Ishikawa (cell line): Measurements from ENCODE around the gene BAG5.

ENCODE experiments used
- CEBPB ChIP-seq: IDR thresholded peaks from 2 replicates; pipeline ENCODE4 v1.6.1; 2012
- CREB1 ChIP-seq: IDR thresholded peaks from 2 replicates; pipeline ENCODE4 v1.6.1; 2012; ENCODE audit warnings: low read depth
- EGR1 ChIP-seq: IDR thresholded peaks from 2 replicates; pipeline ENCODE4 v1.6.1; 2012
- EP300 ChIP-seq: IDR thresholded peaks from 2 replicates; pipeline ENCODE4 v1.6.1; 2012; ENCODE audit warnings: borderline replicate concordance
- FOXM1 ChIP-seq: IDR thresholded peaks from 2 replicates; pipeline ENCODE4 v1.6.1; 2012; ENCODE audit warnings: low read depth, borderline replicate concordance
- MAX ChIP-seq: IDR thresholded peaks from 2 replicates; pipeline ENCODE4 v1.6.1; 2012
- NFIC ChIP-seq: IDR thresholded peaks from 2 replicates; pipeline ENCODE4 v1.6.1; 2012
- RAD21 ChIP-seq: IDR thresholded peaks from 2 replicates; pipeline ENCODE4 v1.6.1; 2012; ENCODE audit warnings: low read depth
- TAF1 ChIP-seq: IDR thresholded peaks from 2 replicates; pipeline ENCODE4 v1.6.1; 2012; ENCODE audit warnings: low read depth, mild to moderate bottlenecking
- USF1 ChIP-seq: IDR thresholded peaks from 2 replicates; pipeline ENCODE4 v1.6.1; 2012
- TF ChIP-seq, protein P1 (sequence below): IDR thresholded peaks from 2 replicates; pipeline ENCODE4 v1.6.1; 2012; ENCODE audit warnings: low read depth, mild to moderate bottlenecking

DNA sequence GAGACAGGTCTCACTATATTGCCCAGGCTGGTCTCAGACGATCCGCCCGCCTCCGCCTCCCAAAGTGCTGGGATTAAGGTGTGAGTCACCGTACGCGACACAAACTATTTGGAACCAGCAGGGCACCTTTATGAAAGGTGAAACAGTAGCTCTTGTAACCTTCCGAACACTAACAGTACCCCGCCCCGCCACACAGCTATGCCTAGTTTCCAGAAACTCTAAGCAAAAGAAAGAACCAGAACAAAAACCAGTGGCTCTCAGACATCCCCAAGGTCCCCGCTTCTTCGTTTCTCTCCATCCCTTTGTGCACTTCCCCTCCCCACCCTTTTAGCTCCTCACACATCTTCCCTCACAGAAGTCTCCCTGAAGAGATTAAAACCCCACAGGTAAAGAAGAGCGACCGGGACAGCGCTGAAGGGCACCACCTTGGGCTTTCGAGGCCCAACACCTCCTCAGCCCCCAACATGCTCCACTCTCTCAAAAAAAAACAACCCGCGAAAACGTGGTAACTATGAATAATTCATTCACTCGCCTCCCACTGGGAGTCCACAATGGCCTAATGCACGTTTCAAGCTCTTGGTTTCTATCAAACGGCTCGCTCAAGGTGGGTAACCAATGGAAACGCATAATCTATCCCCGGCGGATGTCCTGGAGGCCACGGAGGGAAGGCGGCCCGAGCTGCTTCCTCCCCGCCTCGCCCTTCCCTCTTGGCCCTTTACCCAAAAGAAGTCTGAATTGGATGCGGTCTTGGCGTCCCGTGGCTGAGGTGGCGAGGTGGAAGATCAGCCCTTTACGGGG, 877 bp downstream of the BAG5 start:
- TF ChIP-seq, protein P1, sequence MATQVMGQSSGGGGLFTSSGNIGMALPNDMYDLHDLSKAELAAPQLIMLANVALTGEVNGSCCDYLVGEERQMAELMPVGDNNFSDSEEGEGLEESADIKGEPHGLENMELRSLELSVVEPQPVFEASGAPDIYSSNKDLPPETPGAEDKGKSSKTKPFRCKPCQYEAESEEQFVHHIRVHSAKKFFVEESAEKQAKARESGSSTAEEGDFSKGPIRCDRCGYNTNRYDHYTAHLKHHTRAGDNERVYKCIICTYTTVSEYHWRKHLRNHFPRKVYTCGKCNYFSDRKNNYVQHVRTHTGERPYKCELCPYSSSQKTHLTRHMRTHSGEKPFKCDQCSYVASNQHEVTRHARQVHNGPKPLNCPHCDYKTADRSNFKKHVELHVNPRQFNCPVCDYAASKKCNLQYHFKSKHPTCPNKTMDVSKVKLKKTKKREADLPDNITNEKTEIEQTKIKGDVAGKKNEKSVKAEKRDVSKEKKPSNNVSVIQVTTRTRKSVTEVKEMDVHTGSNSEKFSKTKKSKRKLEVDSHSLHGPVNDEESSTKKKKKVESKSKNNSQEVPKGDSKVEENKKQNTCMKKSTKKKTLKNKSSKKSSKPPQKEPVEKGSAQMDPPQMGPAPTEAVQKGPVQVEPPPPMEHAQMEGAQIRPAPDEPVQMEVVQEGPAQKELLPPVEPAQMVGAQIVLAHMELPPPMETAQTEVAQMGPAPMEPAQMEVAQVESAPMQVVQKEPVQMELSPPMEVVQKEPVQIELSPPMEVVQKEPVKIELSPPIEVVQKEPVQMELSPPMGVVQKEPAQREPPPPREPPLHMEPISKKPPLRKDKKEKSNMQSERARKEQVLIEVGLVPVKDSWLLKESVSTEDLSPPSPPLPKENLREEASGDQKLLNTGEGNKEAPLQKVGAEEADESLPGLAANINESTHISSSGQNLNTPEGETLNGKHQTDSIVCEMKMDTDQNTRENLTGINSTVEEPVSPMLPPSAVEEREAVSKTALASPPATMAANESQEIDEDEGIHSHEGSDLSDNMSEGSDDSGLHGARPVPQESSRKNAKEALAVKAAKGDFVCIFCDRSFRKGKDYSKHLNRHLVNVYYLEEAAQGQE: no peak
- TF ChIP-seq RAD21: no peak
- 0 out of 2 replicates have a peak, but pooled peaks have one; percentile 2 for TF ChIP-seq TAF1
- TF ChIP-seq CEBPB: no peak
- no peak for TF ChIP-seq CREB1
- no peak for TF ChIP-seq EP300
- no peak for TF ChIP-seq USF1
- TF ChIP-seq FOXM1: no peak
- no peak; the same call in 1 of the 2 replicates for TF ChIP-seq MAX
- no peak for TF ChIP-seq EGR1
- TF ChIP-seq NFIC: no peak; the same call in 1 of the 2 replicates
